Stimulated activated CD4-positive, alpha-beta T cell treated with anti-CD3 and anti-CD28 coated beads, Interleukin-4, amount 100 ng/mL, for 24 hours (primary cell): Measurements from ENCODE around the gene SLC52A3.

ENCODE experiments used
- DNase-seq: peaks from one replicate; pipeline ENCODE4 v3.0.0-alpha.2; 2020

The SLC52A3 gene

GRCh38 chr20:764255-764654 lies 4.0 kb downstream of the SLC52A3 start:
- peak; percentile 10 for DNase-seq

GRCh38 chr20:761418-762381 lies 6.6 kb downstream of the SLC52A3 start:
- DNase-seq = no peak

GRCh38 chr20:760751-761417 lies 7.4 kb downstream of the SLC52A3 start:
- DNase-seq = peak; percentile 30

- no peak for DNase-seq
Measured at GRCh38 chr20:757506-757905, 10.8 kb downstream of the SLC52A3 start.

GRCh38 chr20:755941-756340 lies 12.4 kb downstream of the SLC52A3 start:
- DNase-seq = no peak

- no peak for DNase-seq
Measured at GRCh38 chr20:754904-755303, 13.4 kb downstream of the SLC52A3 start.

GRCh38 chr20:753897-754635 lies 14.2 kb downstream of the SLC52A3 start:
- DNase-seq = no peak

GRCh38 chr20:753136-753535 lies 15.2 kb downstream of the SLC52A3 start:
- DNase-seq = no peak

- DNase-seq = no peak
Measured at GRCh38 chr20:752291-752690, 16.0 kb downstream of the SLC52A3 start.

GRCh38 chr20:751761-752160 lies 16.5 kb downstream of the SLC52A3 start:
- no peak for DNase-seq

GRCh38 chr20:750801-751200 lies 17.5 kb downstream of the SLC52A3 start:
- DNase-seq = no peak

GRCh38 chr20:745683-746301 lies 22.5 kb downstream of the SLC52A3 start:
- no peak for DNase-seq

GRCh38 chr20:742156-742555 lies 26.1 kb downstream of the SLC52A3 start:
- no peak for DNase-seq

- no peak for DNase-seq
Measured at GRCh38 chr20:741620-742019, 26.7 kb downstream of the SLC52A3 start.

GRCh38 chr20:740162-740561 lies 28.1 kb downstream of the SLC52A3 start:
- DNase-seq = no peak

- DNase-seq = no peak
Measured at GRCh38 chr20:739736-740135, 28.6 kb downstream of the SLC52A3 start.

- DNase-seq = no peak
Measured at GRCh38 chr20:733861-734260, 34.4 kb downstream of the SLC52A3 start.

GRCh38 chr20:732727-733126 lies 35.6 kb downstream of the SLC52A3 start:
- no peak for DNase-seq

GRCh38 chr20:731891-732560 lies 36.3 kb downstream of the SLC52A3 start:
- DNase-seq = no peak

GRCh38 chr20:730005-730404 lies 38.3 kb downstream of the SLC52A3 start:
- DNase-seq = no peak

GRCh38 chr20:728256-728944 lies 39.9 kb downstream of the SLC52A3 start:
- DNase-seq = peak; percentile 51

GRCh38 chr20:726160-726559 lies 42.1 kb downstream of the SLC52A3 start:
- no peak for DNase-seq
